Measurements from ENCODE around the gene SUSD5.

SUSD5 gene

DNA sequence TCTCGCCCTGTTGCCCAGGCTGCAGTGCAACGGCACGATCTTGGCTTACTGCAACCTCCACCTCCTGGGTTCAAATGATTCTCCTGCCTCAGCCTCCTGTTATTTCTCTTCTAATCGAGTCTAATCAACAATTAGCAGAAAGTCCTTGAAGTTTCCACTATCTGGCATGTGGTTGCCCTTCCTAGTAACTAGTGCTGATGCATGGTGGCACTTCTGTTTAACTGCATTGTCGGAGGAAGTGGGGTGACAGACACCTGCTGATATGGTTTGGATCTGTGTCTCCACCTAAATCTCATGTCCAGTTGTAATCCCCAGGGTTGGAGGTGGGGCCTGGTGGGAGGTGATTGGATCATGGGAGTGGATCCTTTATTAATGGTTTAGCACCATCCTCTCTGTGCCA, 95.6 kb downstream of the SUSD5 start:
- TF ChIP-seq, protein P1, sequence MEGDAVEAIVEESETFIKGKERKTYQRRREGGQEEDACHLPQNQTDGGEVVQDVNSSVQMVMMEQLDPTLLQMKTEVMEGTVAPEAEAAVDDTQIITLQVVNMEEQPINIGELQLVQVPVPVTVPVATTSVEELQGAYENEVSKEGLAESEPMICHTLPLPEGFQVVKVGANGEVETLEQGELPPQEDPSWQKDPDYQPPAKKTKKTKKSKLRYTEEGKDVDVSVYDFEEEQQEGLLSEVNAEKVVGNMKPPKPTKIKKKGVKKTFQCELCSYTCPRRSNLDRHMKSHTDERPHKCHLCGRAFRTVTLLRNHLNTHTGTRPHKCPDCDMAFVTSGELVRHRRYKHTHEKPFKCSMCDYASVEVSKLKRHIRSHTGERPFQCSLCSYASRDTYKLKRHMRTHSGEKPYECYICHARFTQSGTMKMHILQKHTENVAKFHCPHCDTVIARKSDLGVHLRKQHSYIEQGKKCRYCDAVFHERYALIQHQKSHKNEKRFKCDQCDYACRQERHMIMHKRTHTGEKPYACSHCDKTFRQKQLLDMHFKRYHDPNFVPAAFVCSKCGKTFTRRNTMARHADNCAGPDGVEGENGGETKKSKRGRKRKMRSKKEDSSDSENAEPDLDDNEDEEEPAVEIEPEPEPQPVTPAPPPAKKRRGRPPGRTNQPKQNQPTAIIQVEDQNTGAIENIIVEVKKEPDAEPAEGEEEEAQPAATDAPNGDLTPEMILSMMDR (IDR thresholded peaks at IDR 0.05; ENCODE audit: insufficient read depth, low read depth, low read length, missing control alignments), result no peak
- no peak for DNase-seq (ENCODE audit: low read depth)
- no peak overlapping the region for H3K4me3 ChIP-seq (ENCODE audit: low read depth, low read length)

DNA sequence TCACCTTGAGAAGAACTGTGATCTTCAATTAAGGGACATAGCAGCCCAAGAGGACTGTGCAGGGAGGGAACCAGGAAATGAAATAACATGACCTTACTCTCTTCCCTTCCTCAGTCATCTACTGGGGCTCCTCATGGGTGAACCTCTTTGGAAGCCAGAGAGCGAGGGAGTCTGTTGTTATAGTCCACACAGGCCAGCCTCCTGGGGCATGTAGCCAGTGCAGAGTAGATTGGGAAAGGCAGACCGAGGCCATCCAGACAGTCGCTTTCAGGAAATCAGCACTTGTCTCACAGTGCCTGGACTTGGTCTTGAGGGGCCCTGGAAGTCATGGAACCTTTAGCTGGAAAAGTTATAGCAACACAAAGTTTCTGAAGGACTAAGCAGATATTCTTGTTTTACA, 98.7 kb downstream of the SUSD5 start:
- no peak overlapping the region for H3K4me3 ChIP-seq (ENCODE audit: low read depth, low read length)
- TF ChIP-seq, protein P1 (IDR thresholded peaks at IDR 0.05; ENCODE audit: insufficient read depth, low read depth, low read length, missing control alignments), result no peak
- DNase-seq (ENCODE audit: low read depth), result no peak

DNA sequence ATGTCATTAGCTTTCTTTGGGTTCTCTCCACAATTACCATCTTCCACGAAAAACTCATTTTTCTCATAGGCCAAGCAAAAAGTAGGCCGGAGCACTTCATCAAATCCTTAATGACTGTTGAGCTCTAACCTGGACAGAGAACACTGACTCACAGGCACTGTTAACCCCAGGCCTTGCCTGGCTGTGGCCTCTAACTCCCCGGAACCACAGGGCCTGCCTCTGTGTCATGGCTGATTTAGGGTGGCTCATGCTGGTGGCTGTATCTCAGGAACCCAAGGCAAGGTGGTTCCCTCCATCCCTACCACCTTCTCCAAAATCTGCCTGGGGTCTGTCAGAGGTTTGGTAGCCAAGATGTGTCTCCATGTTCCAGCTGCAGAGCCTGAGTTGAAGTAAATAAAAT, 101.1 kb downstream of the SUSD5 start:
- H3K4me3 ChIP-seq (ENCODE audit: low read depth, low read length), result no peak overlapping the region
- DNase-seq (ENCODE audit: low read depth), result no peak
- TF ChIP-seq, protein P1 (IDR thresholded peaks at IDR 0.05; ENCODE audit: insufficient read depth, low read depth, low read length, missing control alignments), result no peak

DNA sequence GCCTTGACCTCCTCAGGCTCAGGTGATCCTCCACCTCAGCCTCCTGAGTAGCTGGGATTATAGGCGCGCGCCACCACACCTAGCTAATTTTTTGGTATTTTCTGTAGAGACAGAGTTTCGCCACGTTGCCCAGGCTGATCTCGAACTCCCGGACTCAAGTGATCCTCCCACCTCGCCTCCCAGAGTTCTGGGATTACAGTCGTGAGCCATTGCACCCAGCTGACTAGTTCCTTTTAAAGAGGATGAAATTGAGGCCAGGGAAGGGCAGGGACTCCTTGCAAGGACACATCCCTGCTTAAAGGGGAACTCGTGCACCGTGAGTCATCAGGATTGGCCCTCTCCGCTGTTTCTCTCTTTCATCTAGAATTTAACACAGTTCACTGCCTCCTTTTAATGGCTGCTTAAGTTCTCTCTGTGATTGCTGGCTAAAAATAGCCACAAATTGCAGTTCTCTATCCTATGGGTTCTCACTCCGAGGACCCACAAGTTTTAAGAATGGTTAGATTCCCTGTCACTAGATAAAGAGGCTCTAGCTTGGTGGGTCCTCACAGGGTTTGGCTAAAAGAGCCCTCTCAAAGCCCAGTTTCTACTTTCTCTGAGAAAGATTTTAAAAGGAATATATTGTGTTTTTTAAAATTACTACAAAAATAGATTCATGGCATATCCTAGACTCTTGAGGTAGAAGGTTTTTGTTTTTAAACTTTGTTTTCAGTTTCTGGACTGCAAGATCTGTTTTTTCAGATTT, 103.4 kb downstream of the SUSD5 start:
- peak; percentile 24 for DNase-seq (ENCODE audit: low read depth)
- H3K4me3 ChIP-seq (ENCODE audit: low read depth, low read length), result peak overlapping the region; percentile 86

DNA sequence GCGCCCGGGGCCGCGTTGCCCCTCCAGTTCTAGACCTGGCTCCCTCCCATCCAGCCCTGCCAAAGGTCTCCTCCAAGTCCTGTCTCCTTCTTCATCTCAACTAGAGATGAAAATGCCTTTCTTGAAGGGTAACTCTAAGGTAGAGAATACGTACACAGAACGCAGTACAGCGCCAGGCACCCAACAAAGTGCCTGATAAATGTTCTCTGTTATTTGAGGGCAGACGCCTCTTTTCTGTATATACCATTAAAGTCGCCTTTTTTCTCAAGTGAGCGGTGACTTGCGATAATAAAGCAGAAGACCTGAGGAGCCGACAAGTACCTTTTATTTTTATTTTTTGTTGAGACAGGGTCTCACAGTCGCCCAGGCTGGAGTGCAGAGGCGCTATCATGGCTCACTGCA, 104.0 kb downstream of the SUSD5 start:
- peak overlapping the region; percentile 86 for H3K4me3 ChIP-seq (ENCODE audit: low read depth, low read length)
- no peak for DNase-seq (ENCODE audit: low read depth)
- TF ChIP-seq, protein P1 (IDR thresholded peaks at IDR 0.05; ENCODE audit: insufficient read depth, low read depth, low read length, missing control alignments), result no peak

More for the DNA sequence above, 103.4 kb downstream of the SUSD5 start:
- TF ChIP-seq, protein P1 (IDR thresholded peaks at IDR 0.05; ENCODE audit: insufficient read depth, low read depth, low read length, missing control alignments), result no peak

DNA sequence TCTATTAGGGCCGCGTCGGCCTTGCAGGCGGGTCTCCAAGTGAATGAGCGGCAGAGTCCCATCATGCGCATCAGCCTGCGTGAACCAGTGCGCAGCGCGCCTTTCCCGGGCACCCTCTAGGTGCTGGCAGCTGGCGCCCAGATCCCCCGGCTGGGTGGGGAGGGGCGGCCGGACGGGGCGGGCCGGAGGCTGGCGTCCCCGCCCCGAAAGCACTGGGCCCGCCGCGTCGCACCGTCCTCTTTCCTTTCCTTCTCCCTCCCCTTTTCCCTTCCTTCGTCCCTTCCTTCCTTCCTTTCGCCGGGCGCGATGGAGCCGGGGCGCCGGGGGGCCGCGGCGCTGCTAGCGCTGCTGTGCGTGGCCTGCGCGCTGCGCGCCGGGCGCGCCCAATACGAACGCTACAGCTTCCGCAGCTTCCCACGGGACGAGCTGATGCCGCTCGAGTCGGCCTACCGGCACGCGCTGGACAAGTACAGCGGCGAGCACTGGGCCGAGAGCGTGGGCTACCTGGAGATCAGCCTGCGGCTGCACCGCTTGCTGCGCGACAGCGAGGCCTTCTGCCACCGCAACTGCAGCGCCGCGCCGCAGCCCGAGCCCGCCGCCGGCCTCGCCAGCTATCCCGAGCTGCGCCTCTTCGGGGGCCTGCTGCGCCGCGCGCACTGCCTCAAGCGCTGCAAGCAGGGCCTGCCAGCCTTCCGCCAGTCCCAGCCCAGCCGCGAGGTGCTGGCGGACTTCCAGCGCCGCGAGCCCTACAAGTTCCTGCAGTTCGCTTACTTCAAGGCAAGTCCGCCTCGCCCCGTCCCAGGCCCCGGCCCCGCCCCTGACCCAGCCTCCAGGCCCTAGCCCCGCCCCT, 104.6 kb downstream of the SUSD5 start, which contains the start of gene CRTAP:
Gene CRTAP (plus strand): TSS at position 243 of the 850 bp plus-strand sequence. CDS start 64 bp downstream, at position 307.
- peak; percentile 97 for DNase-seq (ENCODE audit: low read depth)
- TF ChIP-seq, protein P1 (IDR thresholded peaks at IDR 0.05; ENCODE audit: insufficient read depth, low read depth, low read length, missing control alignments), result no peak
- H3K4me3 ChIP-seq (ENCODE audit: low read depth, low read length), result peak within 1 kb of the TSS; percentile 86

All from GM12865 (cell line).